Measurements from ENCODE around the gene MFSD11. TPM values are rescaled to one million over a fixed set of nuclear protein-coding genes. Genes with fewer than 3 reads are reported as not detected.
"Not testable (repeated sequence)": the region's sequence is repeated elsewhere in the genome, so short reads cannot be mapped to it uniquely, and the experiment has no call there.

The MFSD11 gene
- total RNA-seq, 4 donors from 2014 or later: 35.3 to 64.8 (median 47.0) TPM

DNA sequence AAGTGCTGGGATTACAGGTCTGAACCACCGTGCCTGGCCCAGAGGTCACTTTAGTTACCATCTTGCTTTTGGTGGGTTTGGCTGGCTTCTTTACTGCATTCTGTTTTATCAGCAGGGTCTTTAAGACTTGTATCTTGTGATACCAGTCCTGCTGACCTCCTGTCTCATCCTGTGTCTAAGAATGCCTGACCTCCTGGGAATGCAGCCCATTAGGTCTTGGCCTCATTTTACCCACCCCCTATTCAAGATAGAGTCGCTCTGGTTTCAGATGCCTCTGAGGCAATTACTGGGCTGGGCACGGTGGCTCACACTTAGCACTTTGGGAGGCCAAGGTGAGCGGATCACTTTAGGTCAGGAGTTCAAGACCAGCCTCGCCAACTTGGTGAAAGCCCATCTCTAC, 63.8 kb downstream of the MFSD11 start:
- TF ChIP-seq CTCF (IDR thresholded peaks at IDR 0.05) (no peak), POLR2A (IDR thresholded peaks at IDR 0.05) (no peak)
- Histone ChIP-seq H3K36me3 (no peaks in the 10 kb centered on the region), H3K27ac (no peak overlapping the region), H3K4me1 (no peaks in the 10 kb centered on the region), H3K9me3 (no peaks in the 10 kb centered on the region), H3K27me3 (no peaks in the 10 kb centered on the region), H3K4me3 (no peak overlapping the region)
- DNase-seq: no peak

- Histone ChIP-seq H3K4me3 (no peak overlapping the region), H3K9me3 (no peaks in the 10 kb centered on the region), H3K27ac (no peak overlapping the region), H3K36me3 (no peaks in the 10 kb centered on the region), H3K27me3 (no peaks in the 10 kb centered on the region), H3K4me1 (no peaks in the 10 kb centered on the region)
- no peak for DNase-seq
- no peak for TF ChIP-seq CTCF (IDR thresholded peaks at IDR 0.05)
- no peak for TF ChIP-seq POLR2A (IDR thresholded peaks at IDR 0.05)
Measured at GRCh38 chr17:76805319-76805718, 67.4 kb downstream of the MFSD11 start.

DNA sequence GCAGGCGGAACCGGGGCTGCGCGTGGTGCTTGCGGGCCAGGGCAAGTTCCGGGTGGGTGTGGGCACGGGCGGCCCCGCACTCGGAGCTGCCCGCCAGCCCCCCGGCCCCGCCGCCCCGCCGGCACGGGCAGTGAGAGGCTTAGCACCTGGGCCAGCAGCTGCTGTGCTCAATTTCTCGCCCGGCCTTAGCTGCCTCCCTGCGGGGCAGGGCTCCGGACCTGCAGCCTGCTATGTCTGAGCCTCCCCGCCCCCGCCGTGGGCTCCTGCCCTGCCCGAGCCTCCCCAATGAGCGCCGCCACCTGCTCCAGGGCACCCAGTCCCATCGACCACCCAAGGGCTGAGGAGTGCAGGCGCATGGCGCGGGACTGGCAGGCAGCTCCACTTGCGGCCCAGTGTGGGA, 68.2 kb downstream of the MFSD11 start:
- not testable (repeated sequence) for H3K4me3 ChIP-seq

GRCh38 chr17:76806767-76807166, 68.8 kb downstream of the MFSD11 start:
- not testable (repeated sequence) for H3K36me3 ChIP-seq, H3K4me3 ChIP-seq, H3K4me1 ChIP-seq, H3K9me3 ChIP-seq, H3K27me3 ChIP-seq, DNase-seq, H3K27ac ChIP-seq

More for the DNA sequence above, 68.2 kb downstream of the MFSD11 start:
- H3K9me3 ChIP-seq, H3K27ac ChIP-seq, H3K36me3 ChIP-seq, H3K4me1 ChIP-seq, DNase-seq, H3K27me3 ChIP-seq: not testable (repeated sequence)

GRCh38 chr17:76808326-76808725, 70.4 kb downstream of the MFSD11 start:
- no peak for TF ChIP-seq CTCF (IDR thresholded peaks at IDR 0.05)
- no peak for TF ChIP-seq POLR2A (IDR thresholded peaks at IDR 0.05)
- Histone ChIP-seq H3K9me3 (no peaks in the 10 kb centered on the region), H3K36me3 (no peaks in the 10 kb centered on the region), H3K4me1 (no peaks in the 10 kb centered on the region), H3K27me3 (no peaks in the 10 kb centered on the region), H3K4me3 (no peak overlapping the region), H3K27ac (no peak overlapping the region)
- no peak for DNase-seq

- H3K9me3 ChIP-seq: no peaks in the 10 kb centered on the region
- no peak for DNase-seq
- H3K27ac ChIP-seq: no peak overlapping the region
- TF ChIP-seq CTCF (IDR thresholded peaks at IDR 0.05) (no peak), POLR2A (IDR thresholded peaks at IDR 0.05) (no peak)
- no peak overlapping the region for H3K4me3 ChIP-seq
- no peaks in the 10 kb centered on the region for H3K36me3 ChIP-seq
- H3K27me3 ChIP-seq: no peaks in the 10 kb centered on the region
- no peaks in the 10 kb centered on the region for H3K4me1 ChIP-seq
Measured at GRCh38 chr17:76810956-76811355, 73.0 kb downstream of the MFSD11 start.

DNA sequence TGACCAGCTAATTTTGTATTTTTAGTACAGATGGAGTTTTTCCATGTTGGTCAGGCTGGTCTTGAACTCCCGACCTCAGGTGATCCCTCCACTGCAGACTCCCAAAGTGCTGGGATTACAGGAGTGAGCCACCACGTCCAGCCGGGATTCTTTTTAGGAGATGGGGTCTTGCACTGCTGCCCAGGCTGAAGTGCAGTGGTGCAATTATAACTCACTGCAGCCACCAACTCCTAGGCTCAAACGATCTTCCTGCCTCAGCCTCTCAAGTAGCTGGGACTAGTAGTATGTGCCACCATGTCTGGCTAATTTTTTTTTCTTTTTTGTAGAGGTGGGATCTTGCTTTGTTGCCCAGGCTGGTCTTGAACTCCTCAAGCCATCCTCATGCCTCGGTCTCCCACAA, 73.9 kb downstream of the MFSD11 start:
- Histone ChIP-seq H3K27me3 (no peaks in the 10 kb centered on the region), H3K27ac (no peak overlapping the region), H3K36me3 (no peaks in the 10 kb centered on the region), H3K9me3 (no peaks in the 10 kb centered on the region), H3K4me1 (no peaks in the 10 kb centered on the region), H3K4me3 (no peak overlapping the region)
- DNase-seq: no peak
- no peak for TF ChIP-seq CTCF (IDR thresholded peaks at IDR 0.05)
- no peak for TF ChIP-seq POLR2A (IDR thresholded peaks at IDR 0.05)

Data from Peyer's patch (tissue), 4 donors.